GM03348 (cell line): ENCODE measurements around the gene HNRNPM.

Experiments
- DNase-seq: peaks from one replicate; pipeline ENCODE4 v3.0.0; 2012; ENCODE audit warnings: low spot score

Gene HNRNPM

DNA sequence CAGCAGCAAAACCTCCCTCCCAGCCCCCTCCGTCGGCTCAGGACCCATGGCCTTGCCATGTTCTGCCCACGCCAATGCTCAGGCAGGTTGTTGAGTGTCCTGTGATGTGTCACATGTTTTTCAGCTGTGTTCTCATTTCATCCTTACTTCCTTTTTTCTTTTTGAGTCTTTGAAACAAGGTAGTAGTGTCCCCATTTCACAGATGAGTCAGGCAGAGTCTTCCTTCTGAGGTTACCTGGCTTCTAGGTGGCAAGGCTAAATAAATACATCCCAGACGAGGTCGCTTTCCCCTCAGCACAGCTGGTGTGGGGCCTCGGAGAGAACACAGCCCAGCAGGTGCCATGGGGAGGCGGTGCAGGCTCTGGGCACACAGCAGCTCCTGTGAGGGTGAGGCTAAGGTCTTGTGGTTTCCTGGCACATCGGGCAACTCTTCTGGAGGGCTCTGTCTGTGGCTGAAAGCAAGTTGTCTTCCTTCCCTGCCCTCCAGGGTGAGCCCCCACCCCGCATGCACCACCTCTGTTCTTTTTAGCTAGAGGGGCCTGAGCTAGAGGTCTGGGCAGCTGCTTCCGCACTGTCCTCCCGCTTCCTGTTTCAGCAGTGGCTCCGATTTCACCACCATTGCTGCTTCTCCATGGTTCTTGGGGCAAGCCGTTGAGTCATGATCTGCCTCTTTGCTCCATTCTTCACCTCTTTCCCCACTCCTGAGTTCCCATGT is 42.5 kb downstream of the HNRNPM start:
- DNase-seq = no peak

DNA sequence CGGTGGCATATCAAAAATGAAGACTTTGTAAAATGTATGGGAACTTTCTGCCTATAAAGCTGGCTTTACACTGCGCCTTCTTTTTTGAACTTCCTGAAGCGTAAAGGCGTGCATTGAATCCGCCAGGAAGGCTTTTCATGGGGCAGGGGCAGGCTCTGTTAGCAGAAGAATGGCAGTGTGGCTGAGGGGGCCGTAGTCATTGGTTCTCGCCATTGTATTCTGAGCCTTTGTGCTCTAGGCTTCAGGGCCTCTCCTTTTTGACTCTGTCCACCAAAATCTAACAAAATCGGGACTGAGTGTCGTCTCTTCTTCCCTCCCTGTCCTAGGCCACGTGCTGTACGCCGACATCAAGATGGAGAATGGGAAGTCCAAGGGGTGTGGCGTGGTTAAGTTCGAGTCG is 43.6 kb downstream of the HNRNPM start:
- no peak for DNase-seq

GRCh38 chr19:8489561-8490394 is 45.0 kb downstream of the HNRNPM start:
- no peak for DNase-seq

- no peak for DNase-seq
These were observed 45.6 kb downstream of the HNRNPM start for GRCh38 chr19:8490395-8490760.

GRCh38 chr19:8490873-8491272 is 46.1 kb downstream of the HNRNPM start:
- no peak for DNase-seq

DNA sequence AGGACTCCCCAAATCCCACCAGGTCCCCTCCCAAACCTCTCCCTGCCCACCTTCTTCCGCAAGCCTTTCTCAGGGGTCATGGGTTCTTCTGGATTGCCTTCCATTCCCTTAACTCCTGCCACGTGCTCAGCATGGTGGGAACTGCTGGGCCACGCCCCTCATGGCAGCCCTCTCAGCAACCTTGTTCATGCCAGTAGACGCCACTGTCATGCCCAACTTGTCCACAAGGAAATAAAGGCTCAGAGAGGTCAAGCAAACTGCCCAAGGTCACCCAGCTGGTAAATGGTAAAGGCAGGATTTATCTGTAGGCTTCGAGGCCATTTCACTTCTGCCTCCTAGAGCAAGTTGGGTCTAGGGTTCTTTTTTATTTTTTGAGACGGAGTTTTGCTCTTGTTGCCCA is 46.8 kb downstream of the HNRNPM start:
- no peak for DNase-seq

DNA sequence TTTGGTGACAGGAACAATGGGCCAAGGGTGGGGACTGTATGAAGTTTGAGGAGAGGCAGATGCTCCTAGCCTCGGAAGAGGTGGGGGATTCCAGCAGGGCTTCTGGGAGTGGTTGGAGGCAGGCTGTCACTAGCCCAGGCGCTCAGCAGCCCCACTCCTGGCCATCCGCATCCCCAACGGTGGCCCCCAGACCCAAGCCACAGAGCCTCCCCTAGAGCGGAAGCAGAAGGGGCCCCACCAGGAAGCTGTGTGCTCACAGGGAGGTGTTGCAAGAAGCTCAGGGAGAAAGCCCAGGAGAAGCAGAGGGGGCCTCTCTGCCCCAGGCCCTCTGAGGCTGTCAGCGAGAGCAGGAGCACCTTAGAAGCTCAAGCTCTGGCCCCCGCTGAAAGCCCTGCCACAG is 49.4 kb downstream of the HNRNPM start:
- no peak for DNase-seq

DNA sequence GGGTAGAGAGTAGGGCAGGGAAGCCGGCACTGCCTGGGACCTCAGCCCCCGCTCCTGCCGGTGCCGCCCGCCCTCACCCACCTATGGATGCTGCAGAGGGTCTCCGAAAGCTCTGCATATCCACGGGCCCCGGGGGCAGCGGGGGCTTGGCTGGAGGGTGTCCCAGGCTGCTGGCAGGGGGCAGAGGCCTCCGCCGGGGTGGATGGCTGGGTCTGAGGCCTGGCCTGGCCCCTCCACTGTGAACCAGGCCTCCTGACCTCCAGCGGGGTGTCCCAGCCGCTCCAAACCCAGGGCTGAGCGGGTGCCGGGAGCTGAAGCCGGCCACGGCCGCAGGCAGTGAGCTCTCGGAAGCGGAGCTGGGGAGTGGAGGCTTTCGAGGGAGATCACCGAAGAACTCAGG is 53.5 kb downstream of the HNRNPM start:
- no peak for DNase-seq

GRCh38 chr19:8499048-8499833 is 54.5 kb downstream of the HNRNPM start:
- DNase-seq = no peak

- no peak for DNase-seq
These were observed 55.4 kb downstream of the HNRNPM start for GRCh38 chr19:8500158-8500557.

DNA sequence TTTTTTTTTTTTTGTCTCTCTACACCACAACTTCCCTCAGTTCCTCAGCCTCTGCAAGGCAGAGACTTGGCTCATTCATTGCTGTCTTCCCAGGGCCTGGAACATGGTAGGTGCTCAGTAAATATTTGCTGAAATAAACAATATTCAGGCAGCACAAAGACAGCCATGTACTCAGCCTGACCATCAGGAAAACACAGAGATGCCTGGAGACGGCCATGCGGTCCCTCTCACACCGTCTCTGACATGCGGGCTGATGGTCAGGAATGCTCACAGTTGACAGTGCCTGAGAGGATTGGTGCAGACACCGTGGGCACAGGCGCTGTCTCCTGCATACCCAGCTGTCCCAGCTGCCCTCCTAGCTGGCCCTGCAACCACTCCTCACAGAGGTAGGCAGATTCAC is 56.7 kb downstream of the HNRNPM start:
- no peak for DNase-seq

- no peak for DNase-seq
These were observed 57.2 kb downstream of the HNRNPM start for GRCh38 chr19:8501981-8502380.

GRCh38 chr19:8503510-8503909 is 58.7 kb downstream of the HNRNPM start:
- DNase-seq = no peak

- DNase-seq = no peak
These were observed 59.4 kb downstream of the HNRNPM start for GRCh38 chr19:8504171-8504570.

- DNase-seq = no peak
These were observed 60.1 kb downstream of the HNRNPM start for GRCh38 chr19:8504919-8505318.

- DNase-seq = peak; percentile 94
These were observed 61.1 kb downstream of the HNRNPM start for GRCh38 chr19:8505680-8506401.

- no peak for DNase-seq
These were observed 61.7 kb downstream of the HNRNPM start for GRCh38 chr19:8506402-8506957.

- DNase-seq = no peak
These were observed 65.9 kb downstream of the HNRNPM start for GRCh38 chr19:8510589-8511115.

- no peak for DNase-seq
These were observed 66.9 kb downstream of the HNRNPM start for GRCh38 chr19:8511573-8512101.

GRCh38 chr19:8512115-8512967 is 67.6 kb downstream of the HNRNPM start:
- peak; percentile 47 for DNase-seq
